ENCODE data around the gene SLC39A5. TPM values are rescaled to one million over a fixed set of nuclear protein-coding genes. Genes with fewer than 3 reads are reported as not detected.

The SLC39A5 gene
- total and polyA plus RNA-seq, 2 donors (not counting 1 experiment from before 2014, with no cell fraction given), result 0.69 to 0.97 TPM

DNA sequence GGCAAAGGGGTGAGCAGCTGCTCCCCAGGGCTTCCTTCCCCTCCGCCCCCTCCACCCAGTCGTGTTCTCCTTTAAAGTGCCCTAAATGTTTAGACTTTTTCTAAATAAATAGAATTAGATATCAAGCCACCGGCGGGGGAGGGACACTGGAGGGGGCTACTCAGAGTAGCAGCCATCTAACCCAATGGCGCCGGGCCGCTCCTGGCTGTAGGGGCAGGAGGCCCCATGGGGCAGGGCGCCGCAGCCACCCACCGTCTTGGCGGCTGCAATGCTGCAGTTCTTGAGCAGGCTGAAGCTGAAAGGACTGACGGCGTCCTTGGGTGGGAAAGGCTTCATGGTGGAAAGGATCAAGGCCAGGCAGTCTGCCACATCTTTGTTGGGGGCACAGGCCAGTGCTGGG is 13.1 kb downstream of the SLC39A5 start:
- Histone ChIP-seq H4K20me1 (ENCODE audit: control insufficient read depth, insufficient read depth, low read length, poor library complexity, severe bottlenecking) (no peaks in the 10 kb centered on the region), H3K4me2 (replicated peaks; ENCODE audit: low read depth, low read length, poor library complexity, severe bottlenecking) (no peak overlapping the region), H3K27me3 (replicated peaks in 1 of 4; ENCODE audit: control extremely low read depth in 1 of 4, control insufficient read depth in 3 of 4, insufficient read depth in 4 of 4, low read length in 3 of 4) (no peaks in the 10 kb centered on the region), H2AFZ (ENCODE audit: insufficient read depth, low read depth, low read length, poor library complexity, severe bottlenecking) (no peak overlapping the region), H3K4me3 (ENCODE audit: control extremely low read depth in 1 of 5, extremely low read depth in 1 of 5, insufficient read depth in 1 of 5, low read depth in 2 of 5, low read length in 4 of 5) (no peak overlapping the region), H3K27ac (ENCODE audit: low read length in 2 of 2) (no peak overlapping the region), H3K79me2 (ENCODE audit: control insufficient read depth, insufficient read depth, low read length) (no peaks in the 10 kb centered on the region), H3K9ac (ENCODE audit: low read length) (no peak overlapping the region), H3K9me3 (ENCODE audit: control extremely low read depth in 1 of 3, control insufficient read depth in 2 of 3, insufficient read depth in 1 of 3, low read length in 2 of 3) (no peaks in the 10 kb centered on the region), H3K36me3 (replicated peaks in 1 of 2; ENCODE audit: control extremely low read depth in 1 of 2, control insufficient read depth in 1 of 2, extremely low read depth in 1 of 2, insufficient read depth in 2 of 2, low read length in 1 of 2) (peaks cover 0 to 69% of the 10 kb centered on the region in 2 experiments), H3K4me1 (ENCODE audit: control insufficient read depth in 2 of 2, insufficient read depth in 2 of 2, low read length in 2 of 2) (peaks cover 0 to 8% of the 10 kb centered on the region in 2 donors)
- CTCF ChIA-PET, result no interaction called here
- Mint-ChIP-seq H3K27ac (peak overlapping the region; percentile 15), H3K4me3 (no peak overlapping the region), H3K9me3 (ENCODE audit: insufficient read depth) (no peaks in the 10 kb centered on the region), H3K27me3 (no peaks in the 10 kb centered on the region), H3K4me1 (peaks cover 10% of the 10 kb centered on the region)
- WGBS (ENCODE audit: insufficient coverage), result 97% methylated on average over 10 of the region's 13 CpGs
- intact Hi-C loops (cut with micrococcal nuclease), result no loop called here
- DNase-seq, result no peak
- POLR2A ChIA-PET, result no interaction called here
- ATAC-seq (ENCODE audit: low read depth), result no peak
- TF ChIP-seq EZH2 (IDR thresholded peaks at IDR 0.05; ENCODE audit: borderline replicate concordance, insufficient read depth, low read depth, low read length, poor library complexity, severe bottlenecking), result no peak
- TF ChIP-seq, protein P1, sequence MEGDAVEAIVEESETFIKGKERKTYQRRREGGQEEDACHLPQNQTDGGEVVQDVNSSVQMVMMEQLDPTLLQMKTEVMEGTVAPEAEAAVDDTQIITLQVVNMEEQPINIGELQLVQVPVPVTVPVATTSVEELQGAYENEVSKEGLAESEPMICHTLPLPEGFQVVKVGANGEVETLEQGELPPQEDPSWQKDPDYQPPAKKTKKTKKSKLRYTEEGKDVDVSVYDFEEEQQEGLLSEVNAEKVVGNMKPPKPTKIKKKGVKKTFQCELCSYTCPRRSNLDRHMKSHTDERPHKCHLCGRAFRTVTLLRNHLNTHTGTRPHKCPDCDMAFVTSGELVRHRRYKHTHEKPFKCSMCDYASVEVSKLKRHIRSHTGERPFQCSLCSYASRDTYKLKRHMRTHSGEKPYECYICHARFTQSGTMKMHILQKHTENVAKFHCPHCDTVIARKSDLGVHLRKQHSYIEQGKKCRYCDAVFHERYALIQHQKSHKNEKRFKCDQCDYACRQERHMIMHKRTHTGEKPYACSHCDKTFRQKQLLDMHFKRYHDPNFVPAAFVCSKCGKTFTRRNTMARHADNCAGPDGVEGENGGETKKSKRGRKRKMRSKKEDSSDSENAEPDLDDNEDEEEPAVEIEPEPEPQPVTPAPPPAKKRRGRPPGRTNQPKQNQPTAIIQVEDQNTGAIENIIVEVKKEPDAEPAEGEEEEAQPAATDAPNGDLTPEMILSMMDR (IDR thresholded peaks at IDR 0.05), result no peak

GRCh38 chr12:56243731-56244181 is 13.9 kb downstream of the SLC39A5 start:
- H3K4me3 Mint-ChIP-seq, result no peak overlapping the region
- POLR2A ChIA-PET, result no interaction called here
- Histone ChIP-seq H3K9me3 (ENCODE audit: control extremely low read depth in 1 of 3, control insufficient read depth in 2 of 3, insufficient read depth in 1 of 3, low read length in 2 of 3) (no peaks in the 10 kb centered on the region), H3K36me3 (replicated peaks in 1 of 2; ENCODE audit: control extremely low read depth in 1 of 2, control insufficient read depth in 1 of 2, extremely low read depth in 1 of 2, insufficient read depth in 2 of 2, low read length in 1 of 2) (peaks cover 0 to 77% of the 10 kb centered on the region in 2 experiments), H3K27me3 (replicated peaks in 1 of 4; ENCODE audit: control extremely low read depth in 1 of 4, control insufficient read depth in 3 of 4, insufficient read depth in 4 of 4, low read length in 3 of 4) (no peaks in the 10 kb centered on the region), H4K20me1 (ENCODE audit: control insufficient read depth, insufficient read depth, low read length, poor library complexity, severe bottlenecking) (no peaks in the 10 kb centered on the region), H2AFZ (ENCODE audit: insufficient read depth, low read depth, low read length, poor library complexity, severe bottlenecking) (no peak overlapping the region), H3K79me2 (ENCODE audit: control insufficient read depth, insufficient read depth, low read length) (no peaks in the 10 kb centered on the region), H3K4me2 (replicated peaks; ENCODE audit: low read depth, low read length, poor library complexity, severe bottlenecking) (no peak overlapping the region), H3K4me3 (ENCODE audit: control extremely low read depth in 1 of 5, extremely low read depth in 1 of 5, insufficient read depth in 1 of 5, low read depth in 2 of 5, low read length in 4 of 5) (no peak overlapping the region), H3K9ac (ENCODE audit: low read length) (no peak overlapping the region), H3K27ac (ENCODE audit: low read length in 2 of 2) (no peak overlapping the region), H3K4me1 (ENCODE audit: control insufficient read depth in 2 of 2, insufficient read depth in 2 of 2, low read length in 2 of 2) (peaks cover 0 to 8% of the 10 kb centered on the region in 2 donors)
- H3K4me1 Mint-ChIP-seq, result peaks cover 10% of the 10 kb centered on the region
- intact Hi-C loops (cut with micrococcal nuclease), result no loop called here
- DNase-seq, result no peak
- TF ChIP-seq, protein P1 (IDR thresholded peaks at IDR 0.05), result no peak
- TF ChIP-seq EZH2 (IDR thresholded peaks at IDR 0.05; ENCODE audit: borderline replicate concordance, insufficient read depth, low read depth, low read length, poor library complexity, severe bottlenecking), result no peak
- CTCF ChIA-PET, result interaction anchor here (0.7 kb wide), 1 partner anchor 15 kb away, joined by 3 read pairs; the partner anchor contains the start of gene ANKRD52
- WGBS (ENCODE audit: insufficient coverage), result no CpG with 5 or more reads among the region's 3 CpGs
- no peak for ATAC-seq (ENCODE audit: low read depth)
- H3K27ac Mint-ChIP-seq, result no peak overlapping the region
- no peaks in the 10 kb centered on the region for H3K27me3 Mint-ChIP-seq
- no peaks in the 10 kb centered on the region for H3K9me3 Mint-ChIP-seq (ENCODE audit: insufficient read depth)
